Mesendoderm (in vitro differentiated cells): Measurements from ENCODE around the gene ITIH3.

Experiments
- DNase-seq: peaks from one replicate; pipeline ENCODE4 v3.0.0; 2013
- H2AK5ac ChIP-seq: 2 replicates; pipeline ENCODE4 v1.6.1; 2013; ENCODE audit warnings: low read length, inconsistent platforms
- H2BK120ac ChIP-seq: 2 replicates; pipeline ENCODE4 v1.6.1; 2013; ENCODE audit warnings: low read depth, mild to moderate bottlenecking, low read length, moderate library complexity, mixed read lengths
- H2BK15ac ChIP-seq: replicated peaks from 2 replicates; pipeline ENCODE4 v1.6.1; 2013; ENCODE audit warnings: low read depth, mild to moderate bottlenecking, moderate library complexity
- H2BK5ac ChIP-seq: 2 replicates; pipeline ENCODE4 v1.6.1; 2013; ENCODE audit warnings: low read length, inconsistent platforms
- H3K18ac ChIP-seq: 2 replicates; pipeline ENCODE4 v1.6.1; 2013; ENCODE audit warnings: mild to moderate bottlenecking, low read length, mixed read lengths
- H3K23ac ChIP-seq: one replicate; pipeline ENCODE4 v1.6.1; 2013; ENCODE audit warnings: low read length
- H3K27ac ChIP-seq: 2 replicates; pipeline ENCODE4 v1.5.1; 2013; ENCODE audit warnings: low read depth, mild to moderate bottlenecking, inconsistent platforms, low read length, moderate library complexity
- H3K27me3 ChIP-seq: 2 replicates; pipeline ENCODE4 v1.6.1; 2013; ENCODE audit warnings: low read length, control low read depth, mild to moderate bottlenecking, inconsistent platforms; ENCODE audit not compliant: insufficient read depth, poor library complexity
- H3K36me3 ChIP-seq: 2 replicates; pipeline ENCODE4 v1.6.1; 2013; ENCODE audit warnings: low read length, inconsistent platforms; ENCODE audit not compliant: control insufficient read depth, insufficient read depth
- H3K4ac ChIP-seq: one replicate; pipeline ENCODE4 v1.6.1; 2013; ENCODE audit warnings: low read depth, mild to moderate bottlenecking, low read length, moderate library complexity
- H3K4me1 ChIP-seq: 2 replicates; pipeline ENCODE4 v1.6.1; 2013; ENCODE audit warnings: low read depth, low read length, inconsistent platforms; ENCODE audit not compliant: control insufficient read depth
- H3K4me2 ChIP-seq: 2 replicates; pipeline ENCODE4 v1.6.1; 2013; ENCODE audit warnings: low read length
- H3K4me3 ChIP-seq: 2 replicates; pipeline ENCODE4 v1.5.1; 2013; ENCODE audit warnings: mild to moderate bottlenecking, low read length
- H3K56ac ChIP-seq: one replicate; pipeline ENCODE4 v1.6.1; 2013; ENCODE audit warnings: low read length
- H3K79me1 ChIP-seq: 2 replicates; pipeline ENCODE4 v1.6.1; 2013; ENCODE audit warnings: low read length, inconsistent platforms
- H3K79me2 ChIP-seq: 2 replicates; pipeline ENCODE4 v1.6.1; 2013; ENCODE audit warnings: mild to moderate bottlenecking, low read length; ENCODE audit not compliant: control insufficient read depth, insufficient read depth
- H3K9ac ChIP-seq: 2 replicates; pipeline ENCODE4 v1.6.1; 2013; ENCODE audit warnings: low read length, inconsistent platforms
- H4K5ac ChIP-seq: one replicate; pipeline ENCODE4 v1.6.1; 2013; ENCODE audit warnings: low read length
- H4K8ac ChIP-seq: one replicate; pipeline ENCODE4 v1.6.1; 2013; ENCODE audit warnings: low read depth, mild to moderate bottlenecking, control low read depth, low read length, moderate library complexity
- WGBS: extraction: QIAGEN DNeasy Blood & Tissue Kit; methylation state at CpG from one replicate; pipeline ENCODE4 v1.1.7; 2013; ENCODE audit warnings: low lambda C conversion rate, missing lambda C conversion rate; ENCODE audit not compliant: insufficient coverage; ENCODE audit errors: extremely low coverage; 5-methylcytosine and 5-hydroxymethylcytosine counted together

ITIH3 gene

DNA sequence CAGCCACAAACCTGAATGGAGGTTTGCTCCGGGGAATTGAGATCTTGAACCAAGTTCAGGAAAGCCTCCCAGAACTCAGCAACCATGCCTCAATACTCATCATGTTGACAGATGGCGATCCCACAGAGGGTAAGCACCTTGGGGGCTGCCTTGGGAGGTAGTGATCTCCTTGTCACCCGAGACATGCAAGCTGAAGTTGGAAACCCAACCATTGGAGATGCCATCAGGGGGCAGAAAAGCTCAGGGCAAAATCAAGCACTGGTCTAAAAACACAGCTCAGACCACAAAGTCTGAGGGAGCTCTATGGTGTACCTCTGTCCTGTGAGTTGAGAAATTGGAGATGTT lies 11.4 kb upstream of the ITIH3 start:
- Histone ChIP-seq H3K4ac (no peak overlapping the region), H3K27ac (no peak overlapping the region), H3K27me3 (no peaks in the 10 kb centered on the region), H3K23ac (no peak overlapping the region), H2BK120ac (no peak overlapping the region), H3K9ac (no peak overlapping the region), H3K4me3 (no peak overlapping the region), H3K4me2 (no peak overlapping the region), H4K8ac (no peak overlapping the region), H4K5ac (no peak overlapping the region), H3K36me3 (no peaks in the 10 kb centered on the region), H2BK15ac (no peak overlapping the region), H3K79me1 (no peaks in the 10 kb centered on the region), H3K79me2 (no peaks in the 10 kb centered on the region), H2BK5ac (no peak overlapping the region), H3K56ac (no peak overlapping the region), H3K18ac (no peak overlapping the region), H3K4me1 (no peaks in the 10 kb centered on the region), H2AK5ac (no peak overlapping the region)
- no peak for DNase-seq
- no CpG with 5 or more reads among the region's 3 CpGs for WGBS

DNA sequence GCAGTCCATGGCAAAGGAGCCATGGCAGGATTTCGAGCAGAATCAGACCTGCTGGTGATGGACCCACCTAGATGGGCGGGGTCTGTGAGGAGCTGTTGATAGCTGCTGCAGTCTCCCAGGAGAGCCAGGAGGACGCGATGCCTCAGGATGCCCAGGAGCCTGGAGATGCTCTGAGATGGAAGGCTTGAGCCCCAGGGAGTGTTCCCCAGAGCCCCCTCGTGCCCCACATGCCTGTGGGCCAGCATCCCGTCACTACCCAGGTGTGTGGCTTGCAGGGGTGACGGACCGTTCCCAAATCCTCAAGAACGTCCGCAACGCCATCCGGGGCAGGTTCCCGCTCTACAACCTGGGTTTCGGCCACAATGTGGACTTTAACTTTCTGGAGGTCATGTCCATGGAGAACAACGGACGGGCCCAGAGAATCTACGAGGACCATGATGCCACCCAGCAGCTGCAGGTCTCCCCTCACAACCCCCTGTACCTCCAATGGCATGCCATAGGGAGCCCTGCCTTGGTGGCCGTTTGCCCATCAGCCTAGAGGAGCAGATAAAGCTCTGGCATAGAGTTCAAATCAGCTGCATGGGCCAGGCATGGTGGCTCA lies 10.5 kb upstream of the ITIH3 start:
- no peak overlapping the region for H4K5ac ChIP-seq
- no peak overlapping the region for H3K4me3 ChIP-seq
- no peak overlapping the region for H3K56ac ChIP-seq
- no peak overlapping the region for H2BK120ac ChIP-seq
- DNase-seq = no peak
- no peak overlapping the region for H2AK5ac ChIP-seq
- H3K18ac ChIP-seq = no peak overlapping the region
- no peaks in the 10 kb centered on the region for H3K27me3 ChIP-seq
- H3K79me1 ChIP-seq = no peaks in the 10 kb centered on the region
- H3K4me2 ChIP-seq = no peak overlapping the region
- no peak overlapping the region for H3K9ac ChIP-seq
- H4K8ac ChIP-seq = no peak overlapping the region
- no peaks in the 10 kb centered on the region for H3K4me1 ChIP-seq
- H3K23ac ChIP-seq = no peak overlapping the region
- H2BK15ac ChIP-seq = no peak overlapping the region
- H3K4ac ChIP-seq = no peak overlapping the region
- H3K36me3 ChIP-seq = no peaks in the 10 kb centered on the region
- H3K27ac ChIP-seq = no peak overlapping the region
- WGBS = no CpG with 5 or more reads among the region's 18 CpGs
- no peak overlapping the region for H2BK5ac ChIP-seq
- H3K79me2 ChIP-seq = no peaks in the 10 kb centered on the region

DNA sequence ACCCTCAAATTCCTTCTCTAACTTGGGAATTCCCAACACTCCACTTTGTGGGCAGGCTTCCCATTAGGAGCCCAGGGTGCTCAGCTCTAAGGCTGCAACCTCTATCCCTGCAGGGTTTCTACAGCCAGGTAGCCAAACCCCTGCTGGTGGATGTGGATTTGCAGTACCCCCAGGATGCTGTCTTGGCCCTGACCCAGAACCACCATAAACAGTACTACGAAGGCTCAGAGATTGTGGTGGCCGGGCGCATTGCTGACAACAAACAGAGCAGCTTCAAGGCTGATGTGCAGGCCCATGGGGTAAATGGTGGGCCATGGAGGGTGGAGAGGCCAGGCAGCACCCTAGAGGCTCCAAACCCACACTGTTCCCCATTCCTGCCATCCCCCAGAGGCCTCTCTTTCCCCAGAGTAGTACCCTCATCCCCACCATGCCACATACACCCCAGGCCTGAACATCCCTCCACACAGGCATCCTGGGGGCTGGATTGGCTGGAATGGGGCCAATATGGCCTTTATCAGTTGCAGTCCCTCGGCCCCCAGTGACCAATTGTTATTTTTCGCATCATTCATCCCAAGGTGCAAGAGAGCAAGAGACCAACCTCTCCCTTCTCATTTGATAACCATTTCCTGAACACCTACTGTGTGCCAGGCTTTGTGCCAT lies 9.5 kb upstream of the ITIH3 start:
- no peak for DNase-seq
- no peak overlapping the region for H4K8ac ChIP-seq
- WGBS = no CpG with 5 or more reads among the region's 5 CpGs

DNA sequence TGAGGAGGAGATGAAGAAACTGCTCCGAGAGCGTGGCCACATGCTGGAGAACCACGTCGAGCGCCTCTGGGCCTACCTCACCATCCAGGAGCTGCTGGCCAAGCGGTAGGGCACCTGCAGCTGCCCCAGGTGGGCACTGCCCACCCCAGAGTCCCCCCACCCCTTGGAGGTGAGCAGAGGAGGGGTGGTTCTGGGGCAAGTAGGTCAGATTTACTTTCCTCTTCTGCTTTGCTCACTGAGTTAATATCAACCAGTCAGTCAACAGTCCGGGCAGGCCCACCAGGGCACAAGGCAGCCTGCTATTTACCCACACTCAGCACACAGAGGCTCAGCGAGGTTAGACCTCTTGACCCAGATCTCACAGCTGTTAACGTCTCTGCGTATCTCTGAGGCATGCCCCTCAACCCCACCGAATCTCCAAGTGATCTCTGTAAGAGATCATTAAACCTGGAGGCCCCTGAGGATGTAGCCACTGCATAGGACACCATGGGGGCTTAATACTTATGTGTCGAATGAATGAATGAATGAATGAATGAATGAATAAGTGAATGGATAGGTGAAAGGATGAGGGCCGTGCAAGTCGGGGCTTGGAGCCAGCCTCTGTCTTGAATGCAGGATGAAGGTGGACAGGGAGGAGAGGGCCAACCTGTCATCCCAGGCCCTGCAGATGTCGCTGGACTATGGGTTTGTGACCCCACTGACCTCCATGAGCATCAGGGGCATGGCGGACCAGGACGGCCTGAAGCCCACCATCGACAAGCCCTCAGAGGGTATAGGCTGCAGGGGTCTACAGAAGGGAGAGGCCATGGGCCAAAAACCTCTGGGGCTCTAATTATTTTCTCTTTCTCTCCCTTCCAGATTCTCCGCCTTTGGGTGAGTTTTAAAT lies 8.0 kb upstream of the ITIH3 start:
- DNase-seq = no peak
- no peak overlapping the region for H2BK120ac ChIP-seq
- no CpG with 5 or more reads among the region's 19 CpGs for WGBS
- H3K4me3 ChIP-seq = no peak overlapping the region
- no peaks in the 10 kb centered on the region for H3K79me2 ChIP-seq
- no peak overlapping the region for H2BK15ac ChIP-seq
- H3K79me1 ChIP-seq = no peaks in the 10 kb centered on the region
- no peak overlapping the region for H4K8ac ChIP-seq
- no peak overlapping the region for H3K18ac ChIP-seq
- H3K9ac ChIP-seq = no peak overlapping the region
- no peak overlapping the region for H3K23ac ChIP-seq
- H4K5ac ChIP-seq = no peak overlapping the region
- H3K4me2 ChIP-seq = no peak overlapping the region
- no peak overlapping the region for H3K56ac ChIP-seq
- H2AK5ac ChIP-seq = no peak overlapping the region
- H2BK5ac ChIP-seq = no peak overlapping the region
- H3K27ac ChIP-seq = no peak overlapping the region
- H3K4ac ChIP-seq = no peak overlapping the region
- no peaks in the 10 kb centered on the region for H3K27me3 ChIP-seq
- H3K36me3 ChIP-seq = no peaks in the 10 kb centered on the region
- H3K4me1 ChIP-seq = no peaks in the 10 kb centered on the region

More for the DNA sequence above, 9.5 kb upstream of the ITIH3 start:
- H3K4ac ChIP-seq = no peak overlapping the region
- no peak overlapping the region for H3K9ac ChIP-seq
- H2BK120ac ChIP-seq = no peak overlapping the region
- no peak overlapping the region for H3K27ac ChIP-seq
- H3K4me3 ChIP-seq = no peak overlapping the region
- no peak overlapping the region for H3K23ac ChIP-seq
- H3K36me3 ChIP-seq = no peaks in the 10 kb centered on the region
- H2BK5ac ChIP-seq = no peak overlapping the region
- H3K4me1 ChIP-seq = no peaks in the 10 kb centered on the region
- H4K5ac ChIP-seq = no peak overlapping the region
- H3K4me2 ChIP-seq = no peak overlapping the region
- H2AK5ac ChIP-seq = no peak overlapping the region
- H3K56ac ChIP-seq = no peak overlapping the region
- H2BK15ac ChIP-seq = no peak overlapping the region
- H3K79me1 ChIP-seq = no peaks in the 10 kb centered on the region
- H3K79me2 ChIP-seq = no peaks in the 10 kb centered on the region
- no peaks in the 10 kb centered on the region for H3K27me3 ChIP-seq
- H3K18ac ChIP-seq = no peak overlapping the region

DNA sequence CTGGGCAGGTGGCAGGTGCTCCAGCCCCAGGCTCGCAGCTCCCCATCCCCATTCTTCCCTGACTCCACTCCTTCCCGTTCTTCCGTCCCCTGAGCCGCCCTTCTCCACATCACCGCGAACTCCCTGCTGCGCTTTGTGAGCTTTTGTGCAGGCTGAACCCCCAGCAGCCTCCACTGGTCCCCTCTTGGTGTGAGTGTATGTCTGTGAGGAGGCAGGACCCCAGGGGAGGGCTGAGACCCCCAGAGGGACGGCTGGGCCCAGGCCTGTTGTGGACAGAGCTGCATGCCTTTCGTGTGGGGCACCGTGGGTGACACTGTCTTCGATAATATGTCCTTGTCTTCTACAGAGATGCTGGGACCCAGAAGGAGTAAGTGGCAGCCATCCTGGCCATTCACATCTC lies 7.3 kb upstream of the ITIH3 start:
- Histone ChIP-seq H3K4me2 (no peak overlapping the region), H3K36me3 (no peaks in the 10 kb centered on the region)

More for the DNA sequence above, 7.3 kb upstream of the ITIH3 start:
- Histone ChIP-seq H2AK5ac (no peak overlapping the region), H3K56ac (no peak overlapping the region), H3K4me1 (no peaks in the 10 kb centered on the region), H2BK120ac (no peak overlapping the region), H3K79me1 (no peaks in the 10 kb centered on the region), H3K4ac (no peak overlapping the region), H3K9ac (no peak overlapping the region), H4K5ac (no peak overlapping the region), H3K4me3 (no peak overlapping the region), H3K18ac (no peak overlapping the region), H3K23ac (no peak overlapping the region), H2BK15ac (no peak overlapping the region), H2BK5ac (no peak overlapping the region), H3K27ac (no peak overlapping the region), H3K79me2 (no peaks in the 10 kb centered on the region), H3K27me3 (no peaks in the 10 kb centered on the region), H4K8ac (no peak overlapping the region)
- no CpG with 5 or more reads among the region's 11 CpGs for WGBS
- no peak for DNase-seq
